Neuron (in vitro differentiated cells): ENCODE measurements around the gene SLC6A3.

Source experiments
- H2AFZ ChIP-seq: one replicate; pipeline ENCODE4 v1.6.1; 2013; ENCODE audit warnings: low read depth, mild to moderate bottlenecking, inconsistent platforms, low read length, moderate library complexity
- H3K27me3 ChIP-seq: one replicate; pipeline ENCODE4 v1.6.1; 2013; ENCODE audit warnings: low read length; ENCODE audit not compliant: insufficient read depth
- H3K36me3 ChIP-seq: one replicate; pipeline ENCODE4 v1.6.1; 2013; ENCODE audit warnings: low read length; ENCODE audit not compliant: insufficient read depth
- H3K4me1 ChIP-seq: one replicate; pipeline ENCODE4 v1.6.1; 2013; ENCODE audit warnings: low read length; ENCODE audit not compliant: insufficient read depth
- H3K4me3 ChIP-seq: 2 replicates; pipeline ENCODE4 v1.5.1; 2013; ENCODE audit warnings: mild to moderate bottlenecking, low read length, moderate library complexity
- H3K9me3 ChIP-seq: one replicate; pipeline ENCODE4 v1.6.1; 2013; ENCODE audit warnings: low read length

Gene SLC6A3

GRCh38 chr5:1445313-1445688 is at the start of gene SLC6A3:
SLC6A3 (minus strand) TSS chr5:1445440; CDS start chr5:1443197, 2,243 bp downstream.
- Histone ChIP-seq H3K9me3 (no peaks in the 10 kb centered on the region), H3K4me3 (no peak within 1 kb of the TSS)

GRCh38 chr5:1493941-1494340 is 48.7 kb upstream of the SLC6A3 start:
- peaks cover 36% of the 10 kb centered on the region for H3K36me3 ChIP-seq
- H3K9me3 ChIP-seq = no peaks in the 10 kb centered on the region
- H3K4me3 ChIP-seq = no peak overlapping the region
- no peak overlapping the region for H2AFZ ChIP-seq
- H3K4me1 ChIP-seq = no peaks in the 10 kb centered on the region
- no peaks in the 10 kb centered on the region for H3K27me3 ChIP-seq

More at GRCh38 chr5:1445313-1445688, at the start of gene SLC6A3:
- H3K4me1 ChIP-seq = peaks cover 2% of the 10 kb centered on the region
- H2AFZ ChIP-seq = no peak within 1 kb of the TSS
- no peaks in the 10 kb centered on the region for H3K36me3 ChIP-seq
- peaks cover 82% of the 10 kb centered on the region for H3K27me3 ChIP-seq

GRCh38 chr5:1493413-1493812 is 48.2 kb upstream of the SLC6A3 start:
- no peaks in the 10 kb centered on the region for H3K4me1 ChIP-seq
- no peak overlapping the region for H2AFZ ChIP-seq
- H3K9me3 ChIP-seq = no peaks in the 10 kb centered on the region
- H3K27me3 ChIP-seq = no peaks in the 10 kb centered on the region
- peaks cover 41% of the 10 kb centered on the region for H3K36me3 ChIP-seq
- no peak overlapping the region for H3K4me3 ChIP-seq

GRCh38 chr5:1492757-1493156 is 47.5 kb upstream of the SLC6A3 start:
- peaks cover 46% of the 10 kb centered on the region for H3K36me3 ChIP-seq
- no peaks in the 10 kb centered on the region for H3K9me3 ChIP-seq
- no peak overlapping the region for H2AFZ ChIP-seq
- H3K4me1 ChIP-seq = no peaks in the 10 kb centered on the region
- no peak overlapping the region for H3K4me3 ChIP-seq
- H3K27me3 ChIP-seq = no peaks in the 10 kb centered on the region

- Histone ChIP-seq H3K4me3 (no peak overlapping the region), H3K4me1 (no peaks in the 10 kb centered on the region), H3K9me3 (no peaks in the 10 kb centered on the region), H3K27me3 (no peaks in the 10 kb centered on the region), H3K36me3 (peaks cover 65% of the 10 kb centered on the region), H2AFZ (no peak overlapping the region)
Measured at GRCh38 chr5:1490376-1490775, 45.1 kb upstream of the SLC6A3 start.

GRCh38 chr5:1489754-1490153 is 44.5 kb upstream of the SLC6A3 start:
- Histone ChIP-seq H3K36me3 (peaks cover 64% of the 10 kb centered on the region), H3K9me3 (no peaks in the 10 kb centered on the region), H3K27me3 (no peaks in the 10 kb centered on the region), H3K4me1 (no peaks in the 10 kb centered on the region), H3K4me3 (no peak overlapping the region), H2AFZ (no peak overlapping the region)

- no peaks in the 10 kb centered on the region for H3K4me1 ChIP-seq
- no peaks in the 10 kb centered on the region for H3K9me3 ChIP-seq
- no peak overlapping the region for H2AFZ ChIP-seq
- peaks cover 66% of the 10 kb centered on the region for H3K36me3 ChIP-seq
- H3K27me3 ChIP-seq = no peaks in the 10 kb centered on the region
- H3K4me3 ChIP-seq = no peak overlapping the region
Measured at GRCh38 chr5:1488882-1489680, 43.8 kb upstream of the SLC6A3 start.

GRCh38 chr5:1487079-1487764 is 42.0 kb upstream of the SLC6A3 start:
- Histone ChIP-seq H3K4me3 (no peak overlapping the region), H3K36me3 (peaks cover 54% of the 10 kb centered on the region), H3K27me3 (no peaks in the 10 kb centered on the region), H2AFZ (no peak overlapping the region), H3K9me3 (no peaks in the 10 kb centered on the region), H3K4me1 (no peaks in the 10 kb centered on the region)

- no peaks in the 10 kb centered on the region for H3K27me3 ChIP-seq
- H3K4me3 ChIP-seq = no peak overlapping the region
- peaks cover 47% of the 10 kb centered on the region for H3K36me3 ChIP-seq
- no peaks in the 10 kb centered on the region for H3K9me3 ChIP-seq
- no peaks in the 10 kb centered on the region for H3K4me1 ChIP-seq
- H2AFZ ChIP-seq = no peak overlapping the region
Measured at GRCh38 chr5:1486271-1486670, 41.0 kb upstream of the SLC6A3 start.

GRCh38 chr5:1485579-1486118 is 40.4 kb upstream of the SLC6A3 start:
- H3K27me3 ChIP-seq = no peaks in the 10 kb centered on the region
- no peaks in the 10 kb centered on the region for H3K9me3 ChIP-seq
- H3K36me3 ChIP-seq = peaks cover 49% of the 10 kb centered on the region
- no peaks in the 10 kb centered on the region for H3K4me1 ChIP-seq
- H2AFZ ChIP-seq = no peak overlapping the region
- H3K4me3 ChIP-seq = no peak overlapping the region

GRCh38 chr5:1484730-1485578 is 39.7 kb upstream of the SLC6A3 start:
- no peak overlapping the region for H3K4me3 ChIP-seq
- H3K27me3 ChIP-seq = no peaks in the 10 kb centered on the region
- no peaks in the 10 kb centered on the region for H3K9me3 ChIP-seq
- no peak overlapping the region for H2AFZ ChIP-seq
- no peaks in the 10 kb centered on the region for H3K4me1 ChIP-seq
- peaks cover 45% of the 10 kb centered on the region for H3K36me3 ChIP-seq

GRCh38 chr5:1483856-1484729 is 38.9 kb upstream of the SLC6A3 start:
- Histone ChIP-seq H3K27me3 (no peaks in the 10 kb centered on the region), H3K9me3 (no peaks in the 10 kb centered on the region), H3K4me3 (no peak overlapping the region), H2AFZ (no peak overlapping the region), H3K4me1 (no peaks in the 10 kb centered on the region), H3K36me3 (peaks cover 42% of the 10 kb centered on the region)
